Measurements from ENCODE around the gene CCDC107.
"Not testable (repeated sequence)": the region's sequence is repeated elsewhere in the genome, so short reads cannot be mapped to it uniquely, and the experiment has no call there.

The CCDC107 gene

DNA sequence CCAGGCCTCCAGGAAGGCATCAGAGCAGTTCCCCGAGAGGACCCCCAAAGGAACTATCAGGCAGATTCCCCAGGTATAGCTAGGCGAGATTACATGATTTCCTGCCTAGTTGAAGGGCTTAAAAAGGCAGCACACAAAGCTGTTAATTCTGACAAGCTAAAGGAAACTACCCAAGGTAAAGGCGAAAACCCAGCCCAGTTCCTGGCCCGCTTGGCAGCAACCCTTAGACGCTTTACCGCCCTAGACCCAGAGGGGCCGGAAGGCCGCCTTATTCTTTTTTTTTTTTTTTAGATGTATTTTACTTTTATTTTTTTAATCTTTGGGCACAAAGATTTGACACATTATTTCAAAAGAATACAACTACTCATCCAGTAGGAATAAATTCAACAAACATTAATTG lies 19.3 kb upstream of the CCDC107 start:
- DNase-seq = not testable (repeated sequence)

DNA sequence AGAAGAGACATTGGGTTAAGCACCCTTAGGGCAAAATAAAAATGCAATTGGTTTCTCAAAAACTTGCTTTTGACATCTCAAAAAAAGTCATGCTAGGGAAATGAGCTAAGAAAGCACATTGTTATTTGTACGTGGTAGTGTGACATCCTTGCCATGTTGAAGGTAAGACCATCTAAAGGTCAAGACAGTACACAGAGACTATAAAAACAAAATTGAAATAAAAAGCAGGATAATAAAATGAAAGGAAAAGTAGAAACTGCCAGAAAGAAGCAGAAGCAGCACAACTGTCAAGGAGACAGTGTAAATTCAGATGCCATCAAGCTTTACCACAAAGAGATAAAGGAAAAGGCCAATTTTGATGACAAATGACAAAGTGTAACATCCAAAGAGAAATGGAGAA lies 18.9 kb upstream of the CCDC107 start:
- DNase-seq = not testable (repeated sequence)

DNA sequence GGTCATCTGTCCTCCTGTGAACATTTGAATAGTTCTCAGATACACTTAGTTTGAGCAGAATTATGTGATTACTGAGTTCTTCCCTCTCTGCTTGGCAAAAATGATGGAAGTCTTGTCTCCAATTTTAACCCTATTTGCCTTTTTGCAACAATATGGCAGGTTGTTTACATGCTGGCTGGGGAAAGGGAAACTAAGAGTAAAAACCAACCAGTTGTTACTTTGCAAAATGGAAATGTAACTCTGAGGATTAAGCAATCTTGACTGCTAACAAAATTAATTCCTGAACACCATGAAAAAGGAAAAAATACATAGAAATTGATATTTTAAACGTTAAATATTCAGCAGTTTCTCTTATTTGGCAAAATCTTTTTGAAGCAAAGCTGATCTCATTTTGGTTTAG lies 18.5 kb upstream of the CCDC107 start:
- no peak for DNase-seq

DNA sequence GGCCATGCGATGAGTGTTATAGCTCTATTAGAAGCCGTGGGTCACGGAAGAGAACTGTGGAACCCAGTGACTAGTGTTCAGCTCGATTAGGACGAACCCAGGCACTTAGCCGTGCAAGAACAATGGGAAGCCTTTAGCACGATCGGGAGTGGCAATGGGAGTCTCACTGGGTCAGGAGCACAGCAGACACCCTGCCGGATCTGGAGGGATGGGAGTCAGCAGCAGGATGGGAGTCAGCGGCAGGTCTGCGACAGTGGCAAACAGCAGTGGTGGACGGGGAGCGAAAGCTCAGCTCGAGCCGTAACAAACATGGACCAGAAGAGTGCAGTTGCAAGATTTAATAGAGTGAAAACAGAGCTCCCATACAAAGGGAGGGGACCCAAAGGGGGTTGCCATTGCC lies 17.7 kb upstream of the CCDC107 start:
- not testable (repeated sequence) for DNase-seq

DNA sequence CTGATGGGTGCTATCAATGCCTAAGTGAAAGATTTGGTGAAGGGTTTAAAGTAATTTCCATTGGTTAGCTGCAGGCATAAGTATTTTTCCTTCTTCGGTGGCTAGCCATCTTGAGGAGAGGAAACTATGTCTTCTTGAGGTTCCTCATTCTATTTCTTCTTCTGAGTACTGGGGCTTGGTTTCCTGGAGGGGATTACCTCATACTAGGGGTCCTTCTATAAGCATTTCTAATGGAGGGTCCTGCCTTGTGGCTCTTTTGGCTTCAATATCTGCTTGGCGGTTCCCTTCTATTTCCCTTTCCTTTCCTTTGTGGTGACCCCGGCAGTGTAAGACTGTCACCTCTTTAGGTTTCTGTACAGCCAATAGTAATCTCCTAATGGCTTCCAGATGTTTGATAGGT lies 16.6 kb upstream of the CCDC107 start:
- not testable (repeated sequence) for DNase-seq

DNA sequence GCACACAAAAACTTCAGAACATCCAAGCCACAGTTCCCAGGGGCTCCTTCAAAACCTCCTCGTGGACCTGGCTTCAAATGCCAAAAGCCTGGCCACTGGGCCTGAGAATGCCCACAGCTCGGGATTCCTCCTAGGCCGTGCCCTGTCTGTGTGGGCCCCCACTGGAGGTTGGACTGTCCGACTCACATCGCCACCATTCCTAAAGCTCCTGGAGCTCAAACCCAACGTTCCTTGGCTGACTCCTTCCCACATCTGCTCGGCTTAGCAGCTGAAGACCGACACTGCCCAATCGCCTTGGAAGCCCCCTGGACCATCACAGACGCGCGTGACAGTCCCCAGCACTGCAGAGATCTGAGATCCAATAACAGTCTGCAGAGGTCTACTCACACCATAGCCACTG lies 15.0 kb upstream of the CCDC107 start:
- no peak for DNase-seq

DNA sequence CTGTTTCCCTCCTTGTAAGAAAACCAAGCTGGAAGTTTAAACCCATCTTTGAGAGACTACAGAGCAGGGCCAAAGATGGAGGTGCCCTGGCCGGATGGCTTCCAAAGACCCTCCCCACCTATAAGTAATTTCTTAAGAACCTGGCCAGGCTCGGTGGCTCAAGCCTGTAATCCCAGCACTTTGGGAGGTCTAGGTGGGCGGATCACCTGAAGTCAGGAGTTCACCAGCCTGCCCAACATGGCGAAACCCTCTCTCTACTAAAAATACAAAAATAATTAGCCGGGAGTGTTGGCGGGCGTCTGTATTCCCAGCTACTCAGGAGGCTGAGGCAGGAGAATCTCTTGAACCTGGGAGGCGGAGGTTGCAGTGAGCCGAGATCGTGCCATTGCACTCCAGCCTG lies 12.4 kb upstream of the CCDC107 start:
- DNase-seq = not testable (repeated sequence)

DNA sequence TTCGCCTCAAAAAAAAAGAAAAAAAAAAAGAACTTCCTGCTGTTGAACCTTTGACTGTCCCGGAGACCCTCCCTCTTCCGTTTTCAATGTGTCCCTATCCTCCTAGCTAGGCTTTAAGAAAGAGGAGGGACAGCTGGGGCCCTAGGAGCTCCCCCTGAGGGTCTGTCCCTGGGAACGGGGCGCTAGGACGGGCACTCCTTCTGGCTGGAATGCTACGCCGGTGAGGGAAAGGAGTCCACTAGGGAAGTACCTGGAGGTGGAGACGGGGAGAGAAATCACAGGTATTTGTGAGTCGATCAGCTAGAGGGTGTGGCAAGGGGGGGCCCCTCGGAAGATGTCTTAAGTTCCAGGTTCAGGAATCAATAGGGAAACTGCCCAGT lies 11.9 kb upstream of the CCDC107 start:
- DNase-seq = peak; percentile 75

DNA sequence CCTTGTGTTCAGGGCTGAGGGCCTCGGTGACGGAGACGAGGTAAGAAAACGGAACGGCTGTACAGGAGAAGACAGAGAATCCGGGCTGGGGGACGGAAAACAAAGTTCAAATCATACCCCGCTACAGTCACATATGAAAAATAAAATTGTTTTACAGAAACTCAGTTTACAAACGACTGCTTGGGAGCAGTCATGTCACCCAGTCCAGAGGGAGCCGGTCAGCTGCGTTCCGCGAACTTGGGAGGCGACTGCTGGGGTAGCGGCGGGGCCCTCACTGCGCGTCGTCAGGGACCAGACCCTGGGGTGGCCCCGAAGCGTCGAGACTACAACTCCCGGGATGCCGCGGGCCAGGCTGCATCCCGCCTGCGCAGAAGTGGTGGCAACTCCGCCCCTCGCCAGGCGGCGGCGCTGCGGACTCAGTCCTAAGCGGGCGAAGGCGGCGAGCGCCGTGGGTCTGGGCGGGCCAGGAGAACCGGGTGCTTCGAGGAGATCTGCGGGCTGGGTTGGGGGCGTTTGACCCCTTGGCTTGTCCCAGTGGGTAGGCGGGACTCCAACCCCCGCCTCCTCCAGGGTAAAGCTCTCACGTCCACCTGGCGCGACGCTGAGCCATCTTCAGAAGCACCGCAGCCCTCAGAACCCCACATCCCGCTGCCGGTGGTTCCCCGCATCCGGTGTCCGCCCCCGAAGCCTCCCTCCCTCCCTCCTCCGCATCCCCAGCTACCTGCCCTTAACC lies 11.4 kb upstream of the CCDC107 start:
- peak; percentile 95 for DNase-seq

DNA sequence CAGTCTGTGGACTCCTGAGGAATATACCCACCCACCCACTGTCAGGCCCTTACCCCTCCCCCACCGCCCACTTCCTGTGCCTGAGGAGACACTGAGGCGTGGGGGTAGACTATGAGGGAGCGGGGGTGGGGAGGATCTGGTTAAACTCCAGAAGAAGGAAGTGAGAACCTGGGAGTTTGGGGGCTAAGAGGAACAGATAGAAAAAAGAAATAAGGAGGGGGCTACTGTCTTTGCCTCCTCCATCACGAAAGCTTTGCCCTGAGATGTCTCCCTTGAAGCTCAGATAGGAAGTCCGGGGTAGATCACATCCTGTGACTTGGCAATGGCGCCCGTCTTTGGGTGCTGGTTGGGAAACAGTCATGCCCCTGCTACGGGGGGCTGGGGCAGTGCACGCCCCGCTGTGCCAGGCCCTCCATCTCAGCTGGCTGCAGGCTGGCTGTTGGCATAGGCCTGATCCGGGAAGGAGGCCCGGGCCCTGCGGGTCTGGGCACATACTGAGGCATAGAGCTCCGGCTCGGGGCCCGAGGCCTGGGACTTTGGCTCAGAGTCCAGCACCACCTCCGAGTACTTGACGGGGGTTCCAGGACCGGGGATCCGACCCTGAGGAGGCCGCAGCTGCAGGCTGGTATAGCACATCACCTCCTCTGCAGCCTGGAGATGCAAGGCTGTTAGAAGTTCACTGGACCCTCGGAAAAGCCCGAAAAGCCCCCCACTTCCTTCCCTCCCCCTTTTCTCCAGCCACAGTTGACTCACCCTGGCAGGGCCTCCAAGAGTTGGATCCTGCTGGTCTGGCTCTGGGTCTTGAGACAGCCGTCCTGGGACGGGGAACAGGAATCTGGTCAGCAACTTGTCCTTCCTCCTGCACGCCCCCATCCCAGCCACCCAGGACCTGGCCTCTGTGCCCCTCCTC lies 8.4 kb upstream of the CCDC107 start:
- no peak for DNase-seq

DNA sequence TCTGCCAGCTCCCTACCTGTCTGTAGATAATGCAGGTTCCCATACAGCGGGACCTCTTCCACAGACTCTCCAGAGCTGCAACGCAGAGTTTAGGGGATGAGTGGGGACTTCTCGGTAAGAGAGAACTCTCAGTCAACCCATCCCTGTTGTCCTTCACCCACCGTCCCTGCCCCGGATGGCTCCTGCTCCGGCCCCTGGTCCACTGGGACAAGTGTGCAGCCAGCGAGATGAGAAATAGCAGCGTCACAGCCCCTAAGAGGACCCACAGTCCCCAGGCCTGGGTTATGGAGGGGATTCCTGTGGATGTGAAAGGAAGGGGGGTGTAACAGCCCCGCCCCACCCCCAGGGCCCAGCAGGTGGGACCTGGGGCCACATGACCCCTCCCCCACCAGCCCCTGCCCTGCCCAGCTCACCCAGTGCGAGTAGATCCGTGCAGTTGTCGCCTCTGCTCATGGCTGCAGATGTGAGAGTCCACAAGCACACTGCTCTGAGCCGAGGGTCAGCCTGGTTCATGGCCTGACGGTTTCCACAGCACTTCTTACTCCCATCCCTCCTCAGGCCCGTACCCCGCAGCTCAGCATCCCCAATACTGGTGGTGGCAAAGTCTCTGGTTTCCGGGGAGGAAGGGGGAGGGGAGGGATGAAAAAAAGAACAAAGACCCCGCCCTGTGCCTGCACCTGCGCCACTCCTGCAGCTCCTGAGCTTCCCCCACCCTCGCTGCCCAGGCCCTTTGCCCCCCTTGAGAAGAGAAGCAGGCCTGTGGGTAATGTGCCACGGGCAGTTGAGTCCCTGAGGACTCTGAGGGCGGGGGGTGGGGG lies 7.5 kb upstream of the CCDC107 start, which contains the start of gene SIT1:
Gene SIT1, minus strand, starts transcription at position 591 of the 818 bp plus-strand sequence. Its CDS starts 78 bp downstream, at position 513.
- DNase-seq = no peak

DNA sequence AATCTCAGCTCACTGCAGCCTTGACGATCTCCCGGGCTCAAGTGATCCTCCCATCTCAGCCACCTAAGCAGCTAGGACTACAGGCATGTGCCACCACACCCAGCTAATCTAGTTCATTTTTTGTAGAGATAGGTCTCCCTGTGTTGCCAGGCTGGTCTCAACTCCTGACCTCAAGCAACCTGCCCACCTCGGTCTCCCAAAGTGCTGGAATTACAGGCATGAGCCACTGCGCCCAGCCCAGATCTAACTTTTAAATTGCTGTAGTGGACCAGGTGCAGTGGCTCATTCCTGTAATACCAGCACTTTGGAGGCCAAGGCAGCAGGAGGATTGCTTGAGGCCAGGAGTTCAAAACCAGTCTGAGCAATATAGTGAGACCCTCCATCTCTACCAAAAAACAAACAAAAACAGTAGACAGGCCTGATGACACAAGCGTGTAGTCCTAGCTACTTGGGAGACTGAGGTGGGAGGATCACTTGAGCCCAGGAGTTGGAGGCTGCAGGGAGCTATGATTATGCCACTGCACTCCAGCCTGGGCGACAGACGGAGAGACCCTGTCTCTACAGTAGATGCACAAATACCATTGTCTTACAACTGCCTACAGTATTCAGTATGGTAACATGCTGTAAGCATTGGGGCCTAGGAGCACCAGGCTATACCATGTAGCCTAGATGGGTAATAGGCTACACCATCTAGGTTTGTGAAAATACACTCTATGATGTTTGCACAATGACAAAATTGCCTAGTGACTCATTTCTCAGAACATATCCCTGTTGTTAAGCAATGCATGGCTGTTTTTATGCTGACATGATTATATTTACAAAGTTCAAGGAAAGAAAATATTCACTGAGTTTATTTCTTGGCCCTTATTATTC lies 5.9 kb upstream of the CCDC107 start:
- DNase-seq = no peak

DNA sequence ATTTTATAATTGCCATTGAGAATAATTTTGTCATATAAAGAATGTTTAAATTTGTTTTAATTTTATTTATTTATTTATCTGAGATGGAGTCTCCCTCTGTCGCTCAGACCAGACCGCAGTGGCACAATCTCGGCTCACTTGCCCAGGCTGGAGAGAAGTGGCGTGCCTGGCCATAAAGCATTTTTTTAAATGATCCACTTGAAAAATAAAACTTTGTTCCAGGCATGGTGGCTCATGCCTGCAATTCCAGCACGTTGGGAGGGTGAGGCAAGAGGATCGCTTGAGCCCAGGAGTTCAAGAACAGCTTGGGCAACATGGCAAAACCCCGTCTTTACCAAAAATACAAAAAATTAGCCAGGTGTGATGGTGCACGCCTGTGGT lies 5.3 kb upstream of the CCDC107 start:
- no peak for DNase-seq

DNA sequence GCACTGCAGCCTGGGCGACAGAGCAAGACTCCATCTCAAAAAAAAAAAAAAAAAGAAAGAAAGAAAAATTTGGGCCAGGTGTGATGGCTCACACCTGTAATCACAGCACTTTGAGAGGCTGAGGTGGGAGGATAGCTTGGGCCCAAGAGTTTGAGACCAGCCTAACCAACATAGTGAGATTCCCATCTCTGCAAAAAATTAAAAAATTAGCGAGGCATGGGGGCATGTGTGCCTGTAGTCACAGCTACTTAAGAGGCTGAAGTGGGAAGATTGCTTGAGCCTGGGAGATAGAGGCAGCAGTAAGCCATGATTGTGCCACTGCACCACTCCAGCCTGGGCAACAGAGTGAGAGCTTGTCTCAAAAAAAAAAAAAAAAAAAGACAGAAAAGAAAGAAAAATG lies 4.5 kb upstream of the CCDC107 start:
- DNase-seq = no peak

DNA sequence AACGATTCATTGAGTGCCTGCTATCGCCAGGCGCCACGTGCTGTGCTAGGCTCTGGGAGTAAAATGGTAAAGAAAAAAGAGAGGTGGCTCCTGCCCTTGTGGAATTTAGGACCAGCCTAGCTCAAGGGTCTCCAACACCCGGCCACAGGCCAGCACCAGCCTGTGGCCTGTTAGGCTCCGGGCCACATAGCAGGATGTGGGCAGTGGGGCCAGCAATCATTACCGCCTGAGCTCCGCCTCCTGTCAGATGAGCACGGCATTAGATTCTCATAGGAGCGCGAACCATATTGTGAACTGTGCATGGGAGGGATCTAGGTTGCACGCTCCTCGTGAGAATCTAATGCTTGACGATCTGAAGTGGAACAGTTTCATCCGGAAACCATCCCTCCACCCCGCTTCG lies 1.7 kb upstream of the CCDC107 start:
- no peak for DNase-seq

DNA sequence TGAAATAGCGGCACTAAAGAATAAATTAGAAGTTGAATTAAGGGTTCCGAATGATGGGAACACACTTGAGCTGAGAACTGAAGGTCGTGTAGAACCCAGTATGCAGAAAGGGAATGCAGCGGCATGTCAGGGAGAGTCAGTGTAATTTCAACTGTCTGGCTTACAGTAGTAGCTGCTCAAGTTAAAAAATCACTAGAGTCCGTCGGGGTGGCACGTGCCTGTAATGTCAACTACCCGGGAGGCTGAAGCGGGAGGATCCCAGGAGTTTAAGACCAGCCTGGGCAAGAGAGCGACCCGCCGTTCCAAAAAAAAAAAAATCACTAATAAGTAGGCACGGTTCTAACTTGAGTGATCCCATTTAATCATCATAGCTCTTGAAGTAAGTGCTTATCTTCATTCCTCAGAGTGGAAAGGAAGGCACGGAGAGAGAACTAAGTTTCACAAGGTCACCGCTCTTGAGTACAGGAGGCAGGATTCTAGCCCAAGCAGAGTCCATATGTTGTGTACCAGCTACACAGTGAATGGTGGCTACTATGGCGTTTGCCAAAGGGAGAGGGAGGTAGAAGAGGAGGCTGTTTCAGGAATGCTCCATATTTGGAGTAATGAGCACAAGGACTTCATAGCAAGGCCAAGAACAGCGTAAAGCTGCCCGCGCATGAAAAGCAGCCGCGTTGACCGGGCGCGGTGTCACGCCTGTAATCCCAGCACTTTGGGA lies 1.1 kb upstream of the CCDC107 start:
- no peak for DNase-seq

DNA sequence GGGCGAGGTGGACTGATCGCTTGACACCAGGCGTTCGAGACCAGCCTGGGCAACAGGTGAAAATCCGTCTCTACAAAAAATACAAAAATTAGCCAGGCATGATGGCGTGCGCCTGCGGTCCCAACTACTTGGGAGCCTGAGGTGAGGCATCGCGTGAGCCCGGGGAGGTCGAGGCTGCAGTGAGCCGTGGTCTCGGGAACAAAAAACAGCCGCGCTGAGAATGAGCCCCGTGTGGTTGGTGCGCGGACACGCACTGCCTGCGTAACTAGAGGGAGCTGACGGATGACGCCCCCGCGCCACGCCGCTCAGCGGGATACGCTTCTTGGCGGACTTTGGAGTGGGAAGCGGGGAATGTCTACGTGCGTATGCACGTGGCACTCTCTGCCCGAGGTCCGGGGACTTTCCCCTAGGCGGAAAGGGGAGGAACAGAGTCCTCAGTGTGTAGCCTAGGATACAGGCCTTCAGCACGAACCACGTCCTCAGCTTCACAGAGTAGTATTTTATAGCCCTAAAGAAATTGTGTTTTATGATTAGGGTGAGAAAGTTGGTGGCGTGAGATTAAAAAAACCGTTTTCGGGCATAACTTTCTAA lies 451 bp upstream of the CCDC107 start, which contains the start of gene RMRP:
Gene RMRP, minus strand, starts transcription at position 474 of the 591 bp plus-strand sequence.
- DNase-seq = peak; percentile 99

DNA sequence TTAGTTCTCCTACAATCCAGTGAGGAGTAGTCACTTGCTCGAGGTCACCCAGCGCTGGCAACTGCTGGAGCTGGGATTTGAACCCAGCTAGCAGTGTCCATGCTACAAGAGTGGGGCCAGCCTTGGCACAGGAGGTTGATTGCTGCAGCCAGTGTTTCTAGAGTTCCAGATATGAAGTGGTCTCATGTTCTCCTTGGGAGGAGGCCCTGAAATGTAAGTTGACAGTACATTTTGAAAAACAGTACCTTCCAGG lies 802 bp downstream of the CCDC107 start:
- no peak for DNase-seq

DNA sequence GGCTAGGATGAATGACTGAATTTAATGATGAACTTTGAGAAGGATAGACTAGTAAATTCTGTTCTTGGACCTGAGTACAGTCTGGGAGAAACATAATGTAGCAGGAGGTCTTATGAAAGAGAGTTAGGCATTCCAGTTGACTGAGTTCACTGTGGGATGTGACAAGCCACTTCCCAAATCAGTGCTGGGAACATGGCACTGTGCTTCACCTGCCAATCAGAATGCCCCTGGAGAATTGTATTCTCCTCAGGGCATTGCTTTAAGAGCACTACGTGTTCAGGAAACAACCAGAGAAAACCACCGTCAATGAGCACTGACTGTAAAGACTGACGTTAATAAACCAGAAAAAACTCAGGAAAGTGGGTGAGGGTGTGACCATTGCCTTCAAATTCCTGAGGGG lies 1.2 kb downstream of the CCDC107 start:
- no peak for DNase-seq

DNA sequence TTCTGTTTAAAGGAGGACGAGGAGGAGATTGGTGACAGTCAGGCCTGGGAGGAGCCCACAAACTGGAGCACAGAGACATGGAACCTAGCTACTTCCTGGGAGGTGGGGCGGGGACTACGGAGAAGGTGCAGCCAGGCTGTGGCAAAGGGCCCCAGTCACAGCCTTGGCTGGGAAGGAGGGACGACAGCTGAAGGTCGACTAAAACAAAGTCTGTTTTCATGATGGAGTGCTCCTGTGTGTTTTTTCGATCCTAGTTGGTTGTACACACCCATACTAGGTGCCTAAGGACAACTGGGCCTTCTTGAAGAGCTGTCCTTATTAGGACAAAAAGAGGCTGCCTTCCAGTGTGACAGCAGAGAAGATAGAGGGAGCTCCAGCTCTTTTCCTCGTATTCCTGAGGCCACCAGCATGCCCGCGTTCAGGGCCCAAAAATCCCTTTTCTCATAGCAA lies 2.9 kb downstream of the CCDC107 start:
- DNase-seq = no peak

DNA sequence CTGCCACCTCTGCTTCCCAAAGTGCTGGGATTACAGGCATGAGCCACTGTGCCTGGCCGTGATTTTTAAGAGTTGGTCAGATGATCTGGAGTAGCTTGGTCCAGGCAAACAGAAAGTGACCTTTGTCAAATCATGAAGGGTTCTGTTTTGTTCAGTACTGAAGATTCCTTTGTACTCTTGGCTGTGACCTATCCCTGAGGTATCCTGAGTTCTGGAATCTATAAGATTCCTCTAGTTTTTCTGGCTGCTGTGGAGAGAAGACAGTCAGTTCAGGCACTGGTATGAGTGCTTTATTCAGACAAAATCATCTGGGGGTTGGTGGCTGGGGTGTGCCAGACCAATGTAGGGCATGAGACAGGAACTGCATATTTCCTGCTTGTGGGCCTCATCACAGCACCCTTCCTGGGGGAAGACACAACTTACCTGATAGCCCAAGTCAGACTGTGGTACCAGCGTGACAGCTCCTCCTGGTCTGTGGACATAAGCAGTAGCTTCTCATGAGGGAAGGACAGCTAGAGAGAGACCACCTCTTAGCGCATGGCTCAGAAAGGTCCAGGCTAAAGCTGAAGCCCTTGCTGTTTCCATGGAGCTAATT lies 3.8 kb downstream of the CCDC107 start:
- DNase-seq = no peak

Data from left hindlimb (tissue), 1 donor.